Fibroblast of the aortic adventitia (primary cell): ENCODE data around the gene ANKRD28. TPM values are rescaled to one million over a fixed set of nuclear protein-coding genes. Genes with fewer than 3 reads are reported as not detected.

Experiments
- DNase-seq: peaks from one replicate; pipeline ENCODE4 v3.0.0-alpha.2; 2010; ENCODE audit warnings: low read depth
- H3K4me3 ChIP-seq: 2 replicates; pipeline ENCODE4 v1.5.1; 2011; ENCODE audit warnings: low read depth, mild to moderate bottlenecking, control low read depth, low read length, moderate library complexity
- CTCF ChIP-seq: IDR thresholded peaks from 2 replicates; pipeline ENCODE4 v1.5.1; 2011; ENCODE audit warnings: mild to moderate bottlenecking, low read length, control low read depth, inconsistent platforms; ENCODE audit not compliant: insufficient read depth
- total RNA-seq: library from RNA; depleted of rRNA; stranded (reverse); fragments of >200 nt; gene quantifications from 2 replicates; pipeline ENCODE4 v1.2.3, GENCODE V29; 2012; ENCODE audit warnings: low replicate concordance

The ANKRD28 gene
- total RNA-seq, 1 donor: 121 TPM

DNA sequence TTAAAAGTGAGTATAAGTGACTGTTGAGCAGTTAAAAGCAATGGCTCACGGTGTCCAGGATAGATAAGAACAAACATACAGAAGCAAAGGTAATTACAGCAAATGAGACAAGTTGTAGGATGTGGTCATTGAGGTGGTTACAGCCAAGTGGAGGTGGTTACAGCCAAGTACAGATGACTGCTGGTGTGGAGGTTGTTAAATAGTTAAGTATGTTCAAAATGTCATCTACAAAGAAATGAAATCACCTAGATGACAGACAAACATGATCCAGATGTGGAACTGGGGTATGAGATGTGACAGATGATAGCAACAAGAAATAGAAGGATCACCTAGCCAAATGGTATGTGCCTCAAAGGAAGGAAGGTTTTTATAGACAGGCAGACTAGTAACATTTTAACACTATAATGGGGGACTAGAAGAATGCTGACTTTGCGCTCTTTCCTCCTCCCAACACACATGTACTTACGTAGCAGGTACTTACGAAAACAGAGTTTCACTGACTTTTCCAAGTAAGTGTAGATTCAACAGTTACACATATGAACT, 6.8 kb upstream of the ANKRD28 start:
- no peak for DNase-seq
- no peak overlapping the region for H3K4me3 ChIP-seq
- no peak for TF ChIP-seq CTCF

DNA sequence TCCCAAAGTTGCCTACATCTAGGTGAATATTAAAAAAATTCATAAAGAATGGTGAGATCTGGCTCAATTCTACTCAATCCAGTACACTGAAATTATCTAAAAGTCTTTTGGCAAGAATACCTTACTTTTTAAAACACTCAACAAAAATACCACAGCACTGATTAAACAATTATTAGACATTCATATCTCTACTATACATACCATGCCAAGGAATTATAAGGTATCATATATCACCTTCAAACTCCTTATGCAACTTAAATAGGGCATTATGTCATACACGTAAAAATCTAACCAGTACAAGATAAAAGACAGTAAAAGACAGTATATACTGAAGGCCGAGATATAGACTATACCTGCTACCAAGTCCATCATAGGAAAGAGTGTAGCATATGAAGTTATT, 6.1 kb upstream of the ANKRD28 start:
- no peak for DNase-seq
- TF ChIP-seq CTCF: no peak
- H3K4me3 ChIP-seq: no peak overlapping the region

GRCh38 chr3:15801298-15801697, 3.5 kb upstream of the ANKRD28 start:
- no peak for DNase-seq
- no peak for TF ChIP-seq CTCF
- H3K4me3 ChIP-seq: no peak overlapping the region

DNA sequence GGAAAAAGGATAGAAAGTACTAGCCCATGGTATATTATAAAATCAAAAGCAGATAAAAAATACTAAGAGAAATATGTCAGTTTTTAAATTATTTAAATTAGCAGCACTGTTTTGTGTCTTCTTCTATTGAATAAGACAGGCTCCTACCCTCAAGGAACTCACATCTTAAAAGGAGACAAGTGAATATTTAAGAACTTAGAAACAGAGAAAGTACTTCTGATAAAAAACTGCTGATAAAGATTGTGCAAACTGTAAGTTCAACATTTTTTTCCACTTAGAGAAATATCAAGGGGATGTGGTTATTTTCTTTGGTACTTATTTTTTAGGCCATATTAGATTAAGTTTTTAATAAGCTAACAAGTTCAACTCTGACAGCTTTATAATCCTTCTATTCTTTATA, 3.0 kb upstream of the ANKRD28 start:
- no peak overlapping the region for H3K4me3 ChIP-seq
- peak; percentile 52 for DNase-seq
- no peak for TF ChIP-seq CTCF

- DNase-seq: peak; percentile 20
- no peak overlapping the region for H3K4me3 ChIP-seq
- TF ChIP-seq CTCF: no peak
Observed at GRCh38 chr3:15800327-15800726, 2.5 kb upstream of the ANKRD28 start.

DNA sequence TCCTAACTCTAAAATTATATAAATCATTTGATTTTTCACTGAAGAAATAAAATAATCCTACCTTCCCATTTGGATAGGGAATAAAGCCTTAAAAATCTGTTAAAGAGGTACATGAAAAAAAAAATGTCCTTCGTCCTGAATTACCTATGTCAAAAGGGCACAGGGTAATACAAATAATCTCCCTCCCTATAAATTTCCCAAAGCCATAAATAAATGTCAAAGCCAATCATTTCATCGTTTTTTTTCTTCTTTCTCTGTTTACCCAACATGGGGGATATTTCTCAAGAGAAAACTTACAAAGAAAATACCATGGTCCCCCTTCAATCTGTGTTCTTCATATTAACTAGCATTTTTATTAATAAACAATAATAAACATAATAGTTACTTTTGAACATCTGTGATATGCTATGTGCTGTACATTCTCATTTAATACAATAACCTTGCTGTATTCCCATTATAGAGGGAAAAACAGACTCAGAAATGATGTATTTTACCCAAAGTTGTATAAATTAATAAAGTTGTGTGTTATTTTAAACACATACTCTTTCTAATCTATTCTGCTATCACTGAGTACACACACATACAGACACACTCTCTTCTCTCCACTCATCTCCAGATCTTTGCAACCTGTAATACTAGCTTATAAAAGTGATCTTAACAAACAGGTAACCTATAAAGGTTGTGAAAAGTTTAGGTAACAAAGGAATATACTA, 910 bp upstream of the ANKRD28 start:
- H3K4me3 ChIP-seq: no peak overlapping the region

More for the DNA sequence above, 910 bp upstream of the ANKRD28 start:
- no peak for DNase-seq
- no peak for TF ChIP-seq CTCF
